ENCODE data around the gene ITGA8. TPM values are rescaled to one million over a fixed set of nuclear protein-coding genes. Genes with fewer than 3 reads are reported as not detected.

Gene ITGA8
- total RNA-seq, 3 donors from 2014 or later: 2.2 to 3.4 (median 2.5) TPM

DNA sequence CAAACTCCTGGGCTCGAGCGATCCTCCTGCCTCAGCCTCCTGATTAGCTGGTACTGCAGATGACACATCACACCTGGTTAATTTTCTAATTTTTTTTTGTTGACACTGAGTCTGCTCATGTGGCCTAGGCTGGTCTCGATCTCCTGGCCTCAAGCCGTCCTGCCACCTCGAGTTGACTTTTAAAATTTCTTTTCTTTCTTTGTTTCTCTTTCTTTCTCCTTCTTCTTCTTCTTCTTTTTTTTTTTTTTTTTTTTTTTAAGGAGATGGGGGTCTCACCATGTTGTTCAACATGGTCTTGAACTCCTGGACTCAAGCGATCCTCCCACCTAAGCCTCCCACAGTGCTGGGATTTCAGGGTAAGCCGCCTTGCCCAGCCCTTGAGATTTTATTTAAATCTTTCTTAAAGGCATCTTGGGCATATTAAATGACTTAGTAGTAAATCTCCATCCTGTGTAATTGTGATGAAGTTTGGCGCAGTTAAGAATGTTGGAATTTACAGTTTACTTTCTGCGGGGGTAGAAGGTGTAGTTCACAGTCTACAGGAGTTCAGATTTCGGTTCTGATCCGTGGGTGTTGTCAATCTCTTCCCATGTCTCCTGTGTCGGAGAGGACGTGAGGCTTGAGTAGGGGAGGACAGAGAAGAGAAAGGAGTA is 1.0 kb upstream of the ITGA8 start:
- H3K4me1 ChIP-seq (ENCODE audit: low read depth): peaks cover 2% of the 10 kb centered on the region
- H3K36me3 ChIP-seq (ENCODE audit: low read depth): no peaks in the 10 kb centered on the region
- intact Hi-C loops (cut with DNase I, micrococcal nuclease): loop anchor here in 1 of 2 donors (10.0 kb wide), 1 partner anchor 286 kb away; no protein-coding TSS in a partner anchor
- ATAC-seq: no peak
- TF ChIP-seq CTCF (IDR thresholded peaks at IDR 0.05): no peak
- no peak for DNase-seq
- H3K9me3 ChIP-seq: no peaks in the 10 kb centered on the region
- no peak overlapping the region for H3K4me3 ChIP-seq

DNA sequence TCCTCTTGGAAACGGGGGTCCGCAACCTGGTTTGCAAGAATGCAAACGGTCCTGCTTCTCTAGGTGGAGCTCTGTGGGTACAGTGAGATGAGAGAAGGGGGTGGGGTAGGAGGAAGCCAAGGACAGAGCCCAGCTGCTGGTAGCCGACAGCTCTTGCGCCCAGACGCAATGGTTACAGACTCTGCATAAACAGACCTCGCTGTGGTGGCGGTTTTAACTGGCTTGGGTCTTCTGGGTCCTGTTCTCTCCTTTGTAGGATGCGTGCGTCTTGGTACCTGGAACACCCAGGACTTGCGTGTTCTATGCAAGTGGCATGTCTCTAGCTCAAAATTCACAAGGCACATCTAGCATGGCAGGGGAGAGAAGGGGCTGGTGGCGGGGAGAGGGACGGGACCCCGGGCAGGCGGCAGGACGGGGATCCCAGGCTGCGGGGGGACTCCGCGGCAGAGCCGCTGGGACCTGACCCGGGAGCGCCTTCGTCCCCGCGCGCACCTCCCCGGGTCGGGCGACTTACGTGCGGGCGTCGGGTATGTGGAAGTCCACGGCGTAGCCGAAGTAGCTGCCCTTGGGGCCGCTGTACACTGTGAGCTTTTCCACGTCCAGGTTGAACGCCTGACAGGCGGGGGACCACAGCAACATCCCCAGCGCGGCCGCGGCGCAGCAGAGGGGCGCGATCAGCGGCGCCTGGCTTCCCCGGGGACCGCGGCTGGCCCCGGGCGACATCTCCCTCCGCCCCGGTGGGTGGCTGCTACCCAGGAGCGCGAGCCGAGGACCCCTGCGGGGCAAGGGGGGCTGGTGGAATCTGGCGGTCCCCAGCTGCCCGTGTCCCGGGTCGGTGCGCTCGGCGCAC is 448 bp downstream of the ITGA8 start:
- Histone ChIP-seq H3K36me3 (ENCODE audit: low read depth) (no peaks in the 10 kb centered on the region), H3K4me1 (ENCODE audit: low read depth) (peaks cover 2% of the 10 kb centered on the region), H3K4me3 (peak overlapping the region; percentile 28), H3K9me3 (no peaks in the 10 kb centered on the region)
- ATAC-seq (peak; percentile 58), DNase-seq (peak in 2 of 3 donors; percentile 25 to 28)
- intact Hi-C loops (cut with DNase I, micrococcal nuclease): loop anchor here in 1 of 2 donors (5.0 kb wide), 1 partner anchor 282 kb away; no protein-coding TSS in a partner anchor
- TF ChIP-seq CTCF (IDR thresholded peaks at IDR 0.05): no peak

- no peaks in the 10 kb centered on the region for H3K9me3 ChIP-seq
- ATAC-seq (no peak), DNase-seq (peak in 1 of 3 donors; percentile 28)
- H3K4me1 ChIP-seq (ENCODE audit: low read depth): peaks cover 2% of the 10 kb centered on the region
- H3K36me3 ChIP-seq (ENCODE audit: low read depth): no peaks in the 10 kb centered on the region
- no peak for TF ChIP-seq CTCF (IDR thresholded peaks at IDR 0.05)
- intact Hi-C loops (cut with DNase I, micrococcal nuclease): loop anchor here in 1 of 2 donors (5.0 kb wide), 1 partner anchor 281 kb away; no protein-coding TSS in a partner anchor
- H3K4me3 ChIP-seq: no peak overlapping the region
Measured at GRCh38 chr10:15718694-15719048, 1.1 kb downstream of the ITGA8 start.

GRCh38 chr10:15715619-15716227 is 4.0 kb downstream of the ITGA8 start:
- Histone ChIP-seq H3K4me1 (ENCODE audit: low read depth) (peaks cover 2% of the 10 kb centered on the region), H3K4me3 (no peak overlapping the region), H3K36me3 (ENCODE audit: low read depth) (no peaks in the 10 kb centered on the region), H3K9me3 (no peaks in the 10 kb centered on the region)
- ATAC-seq (no peak), DNase-seq (peak in 1 of 3 donors; percentile 4)
- no peak for TF ChIP-seq CTCF (IDR thresholded peaks at IDR 0.05)
- intact Hi-C loops (cut with DNase I, micrococcal nuclease): loop anchor here in 1 of 2 donors (5.0 kb wide), 1 partner anchor 278 kb away; no protein-coding TSS in a partner anchor

DNA sequence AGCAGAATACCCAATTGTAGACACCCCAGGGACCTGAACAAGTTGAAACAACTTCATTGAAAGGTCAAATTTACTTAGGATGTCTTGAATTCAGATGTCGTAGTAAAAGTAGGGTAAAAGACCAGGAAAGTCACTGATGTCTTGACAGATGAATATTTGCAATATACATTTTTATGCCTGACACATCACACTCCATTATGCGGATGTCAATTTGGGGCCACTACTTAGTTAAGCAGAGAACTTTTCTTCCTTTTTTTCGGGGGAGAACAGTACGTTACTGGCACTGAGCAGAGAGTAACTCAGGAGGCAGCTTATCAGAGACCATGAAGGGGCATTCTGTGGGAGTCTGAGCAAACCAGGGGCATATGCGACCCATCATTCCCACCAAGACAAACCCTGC is 4.9 kb downstream of the ITGA8 start:
- no peak for TF ChIP-seq CTCF (IDR thresholded peaks at IDR 0.05)
- intact Hi-C loops (cut with DNase I, micrococcal nuclease): loop anchor here in 1 of 2 donors (5.0 kb wide), 1 partner anchor 278 kb away; no protein-coding TSS in a partner anchor

More for the DNA sequence above, 4.9 kb downstream of the ITGA8 start:
- ATAC-seq: no peak
- no peak overlapping the region for H3K4me3 ChIP-seq
- H3K36me3 ChIP-seq (ENCODE audit: low read depth): no peaks in the 10 kb centered on the region
- DNase-seq: no peak
- no peaks in the 10 kb centered on the region for H3K9me3 ChIP-seq
- peaks cover 2% of the 10 kb centered on the region for H3K4me1 ChIP-seq (ENCODE audit: low read depth)

Data from mucosa of descending colon (tissue), 3 donors.